GM12878 (cell line): Measurements from ENCODE around the gene HBP1. TPM values are rescaled to one million over a fixed set of nuclear protein-coding genes. Genes with fewer than 3 reads are reported as not detected.

ENCODE experiments used
- BCL11A ChIP-seq: IDR thresholded peaks from 2 replicates; pipeline ENCODE4 v1.6.1; 2011; ENCODE audit warnings: low read depth, low read length
- CREM ChIP-seq: IDR thresholded peaks from 2 replicates; pipeline ENCODE4 v1.6.1; 2014; ENCODE audit warnings: antibody characterized with exemption, low read depth
- MYB ChIP-seq: fragments of 150-350 bp; IDR thresholded peaks from 2 replicates; pipeline ENCODE4 v1.6.1; 2014; ENCODE audit warnings: mild to moderate bottlenecking, low read depth, low read length, borderline replicate concordance
- PBX3 ChIP-seq: IDR thresholded peaks from 2 replicates; pipeline ENCODE4 v1.6.1; 2011; ENCODE audit warnings: mild to moderate bottlenecking, low read depth, low read length, moderate library complexity; ENCODE audit not compliant: insufficient replicate concordance
- TCF7 ChIP-seq: IDR thresholded peaks from 2 replicates; pipeline ENCODE4 v1.6.1; 2014; ENCODE audit warnings: antibody characterized with exemption, borderline replicate concordance
- ZBTB33 ChIP-seq: fragments of 450-650 bp; IDR thresholded peaks from 2 replicates; pipeline ENCODE4 v1.6.1; 2017; ENCODE audit warnings: mild to moderate bottlenecking
- ZZZ3 ChIP-seq: IDR thresholded peaks from 2 replicates; pipeline ENCODE4 v1.6.1; 2011; ENCODE audit warnings: low read depth; ENCODE audit not compliant: control insufficient read depth, insufficient read length
- polyA plus RNA-seq, 11 experiments: library from polyadenylated mRNA; depleted of rRNA in 4 of 11; unstranded in 6 of 11; stranded (reverse) in 5 of 11; fragments of >200 nt; fragmentation: Nextera tagmentation in 4 of 11; fragmentation: Illumina TruSeq in 1 of 11; extraction: Ambion mirVana in 4 of 11; extraction: Trizol in 1 of 11; gene quantifications; 1 replicate in 1 of 11; 2 replicates in 10 of 11; pipeline versions ENCODE4 v1.2.1 to v1.2.3, GENCODE V29; 2011 to 2016; ENCODE audit warnings: inconsistent platforms in 2 of 11, missing spikeins in 2 of 11, low read depth in 1 of 11
- total RNA-seq, 4 experiments: library from RNA; depleted of rRNA in 3 of 4; stranded (reverse); fragments of >200 nt in 3 of 4; fragmentation: Illumina TruSeq in 1 of 4; extraction: Trizol in 1 of 4; gene quantifications; 2 replicates each; pipeline versions ENCODE4 v1.2.1 to v1.2.3, GENCODE V29; 2013 to 2021
- TF ChIP-seq, protein P1 (sequence below): IDR thresholded peaks from 2 replicates; pipeline ENCODE4 v1.6.1; 2011; ENCODE audit warnings: borderline replicate concordance, low read depth, mild to moderate bottlenecking, moderate library complexity, low read length; ENCODE audit not compliant: insufficient read depth, poor library complexity, severe bottlenecking
- TF ChIP-seq, protein P2 (sequence below): fragments of 150-350 bp; IDR thresholded peaks from 2 replicates; pipeline ENCODE4 v1.6.1; 2016; ENCODE audit warnings: low read depth, low read length

Gene HBP1
- total and polyA plus RNA-seq, 10 of the 15 experiments (the other 5 are each of a cell fraction or from before 2014, with no cell fraction given) = 5.8 to 30.9 (median 9.4) TPM

GRCh38 chr7:107236862-107237261 lies 68.1 kb downstream of the HBP1 start (continued):
- TF ChIP-seq PBX3 (no peak), CREM (no peak), TCF7 (no peak), ZBTB33 (no peak), ZZZ3 (no peak), MYB (no peak), BCL11A (no peak)
- TF ChIP-seq, protein P1, sequence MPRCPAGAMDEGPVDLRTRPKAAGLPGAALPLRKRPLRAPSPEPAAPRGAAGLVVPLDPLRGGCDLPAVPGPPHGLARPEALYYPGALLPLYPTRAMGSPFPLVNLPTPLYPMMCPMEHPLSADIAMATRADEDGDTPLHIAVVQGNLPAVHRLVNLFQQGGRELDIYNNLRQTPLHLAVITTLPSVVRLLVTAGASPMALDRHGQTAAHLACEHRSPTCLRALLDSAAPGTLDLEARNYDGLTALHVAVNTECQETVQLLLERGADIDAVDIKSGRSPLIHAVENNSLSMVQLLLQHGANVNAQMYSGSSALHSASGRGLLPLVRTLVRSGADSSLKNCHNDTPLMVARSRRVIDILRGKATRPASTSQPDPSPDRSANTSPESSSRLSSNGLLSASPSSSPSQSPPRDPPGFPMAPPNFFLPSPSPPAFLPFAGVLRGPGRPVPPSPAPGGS = no peak
- TF ChIP-seq, protein P2, sequence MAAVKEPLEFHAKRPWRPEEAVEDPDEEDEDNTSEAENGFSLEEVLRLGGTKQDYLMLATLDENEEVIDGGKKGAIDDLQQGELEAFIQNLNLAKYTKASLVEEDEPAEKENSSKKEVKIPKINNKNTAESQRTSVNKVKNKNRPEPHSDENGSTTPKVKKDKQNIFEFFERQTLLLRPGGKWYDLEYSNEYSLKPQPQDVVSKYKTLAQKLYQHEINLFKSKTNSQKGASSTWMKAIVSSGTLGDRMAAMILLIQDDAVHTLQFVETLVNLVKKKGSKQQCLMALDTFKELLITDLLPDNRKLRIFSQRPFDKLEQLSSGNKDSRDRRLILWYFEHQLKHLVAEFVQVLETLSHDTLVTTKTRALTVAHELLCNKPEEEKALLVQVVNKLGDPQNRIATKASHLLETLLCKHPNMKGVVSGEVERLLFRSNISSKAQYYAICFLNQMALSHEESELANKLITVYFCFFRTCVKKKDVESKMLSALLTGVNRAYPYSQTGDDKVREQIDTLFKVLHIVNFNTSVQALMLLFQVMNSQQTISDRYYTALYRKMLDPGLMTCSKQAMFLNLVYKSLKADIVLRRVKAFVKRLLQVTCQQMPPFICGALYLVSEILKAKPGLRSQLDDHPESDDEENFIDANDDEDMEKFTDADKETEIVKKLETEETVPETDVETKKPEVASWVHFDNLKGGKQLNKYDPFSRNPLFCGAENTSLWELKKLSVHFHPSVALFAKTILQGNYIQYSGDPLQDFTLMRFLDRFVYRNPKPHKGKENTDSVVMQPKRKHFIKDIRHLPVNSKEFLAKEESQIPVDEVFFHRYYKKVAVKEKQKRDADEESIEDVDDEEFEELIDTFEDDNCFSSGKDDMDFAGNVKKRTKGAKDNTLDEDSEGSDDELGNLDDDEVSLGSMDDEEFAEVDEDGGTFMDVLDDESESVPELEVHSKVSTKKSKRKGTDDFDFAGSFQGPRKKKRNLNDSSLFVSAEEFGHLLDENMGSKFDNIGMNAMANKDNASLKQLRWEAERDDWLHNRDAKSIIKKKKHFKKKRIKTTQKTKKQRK = no peak
